K562 (cell line): ENCODE results near the gene PSMD14. TPM values are rescaled to one million over a fixed set of nuclear protein-coding genes. Genes with fewer than 3 reads are reported as not detected.
A peak's percentile ranks its signal among the peaks of the same experiment; 100 is the strongest.

Source experiments
- ATAC-seq: fragments of 200-7000 bp; cut with Tn5 transposase; 3 replicates; pipeline ENCODE4 v1.9.1; 2020; ENCODE audit warnings: moderate library complexity
- BruUV-seq: library from RNA; stranded (reverse); fragments of 400-500 nt; replicated peaks from 2 replicates; lab custom pipeline; 2021; lab: Mats Ljungman, UMichigan
- CTCF ChIA-PET: fragments of 300-600 bp; formaldehyde crosslinking; extraction: SDS; loops from one replicate; lab custom pipeline; 2021; ENCODE audit warnings: low intra/inter-chr PET ratio; lab: Yijun Ruan, JAX
- POLR2A ChIA-PET: fragments of 300-600, 350-650 bp; sonication (Branson Sonifier 250); formaldehyde crosslinking; extraction: SDS; loops from one replicate; lab custom pipeline; 2021; ENCODE audit warnings: antibody characterized with exemption, inconsistent platforms; lab: Yijun Ruan, JAX
- DNase-seq, 4 experiments: peaks; one replicate each; pipeline versions ENCODE4 v3.0.0 to v3.0.0-alpha.2; 2011 to 2018; ENCODE audit warnings: low spot score in 3 of 4, mixed read lengths in 3 of 4; ENCODE audit errors: extremely low read depth in 1 of 4
- FAIRE-seq: peaks from 2 replicates; lab custom pipeline; 2011; peaks lifted over from hg19 to GRCh38; lab: Jason Lieb, UNC
- H2AFZ ChIP-seq: 2 replicates; pipeline ENCODE4 v1.6.0; 2011; ENCODE audit warnings: low read depth, low read length, control low read depth, inconsistent platforms
- H3K27ac ChIP-seq: fragments of 200-600 bp; 3 replicates; pipeline ENCODE4 v1.8.0; 2011; ENCODE audit warnings: low read depth, mild to moderate bottlenecking, control low read depth, inconsistent platforms, low read length, moderate library complexity, mixed read lengths; ENCODE audit errors: extremely low read depth
- H3K27me3 ChIP-seq, 2 experiments: fragments of 300-600 bp in 1 of 2; 2 replicates in 1 of 2; 3 replicates in 1 of 2; pipeline versions ENCODE4 v1.6.0 to v1.8.0; 2011; ENCODE audit warnings: inconsistent platforms in 2 of 2, low read length in 2 of 2, mild to moderate bottlenecking in 1 of 2, mixed read lengths in 1 of 2, moderate library complexity in 1 of 2; ENCODE audit not compliant: control insufficient read depth in 2 of 2, insufficient read depth in 2 of 2
- H3K36me3 ChIP-seq: fragments of 300-600 bp; 3 replicates; pipeline ENCODE4 v1.8.0; 2011; ENCODE audit warnings: mild to moderate bottlenecking, low read length, inconsistent platforms; ENCODE audit not compliant: control insufficient read depth, insufficient read depth
- H3K4me1 ChIP-seq, 2 experiments: fragments of 200-600 bp in 1 of 2; replicated peaks in 1 of 2; 2 replicates in 1 of 2; 3 replicates in 1 of 2; pipeline versions ENCODE4 v1.5.1 to v1.8.0; 2011; ENCODE audit warnings: inconsistent platforms in 2 of 2, low read length in 2 of 2, mild to moderate bottlenecking in 1 of 2, mixed read lengths in 1 of 2, moderate library complexity in 1 of 2; ENCODE audit not compliant: control insufficient read depth in 2 of 2, insufficient read depth in 2 of 2
- H3K4me2 ChIP-seq: 2 replicates; pipeline ENCODE4 v1.6.1; 2011; ENCODE audit warnings: low read length, control low read depth, inconsistent platforms, mixed read lengths; ENCODE audit not compliant: insufficient read depth
- H3K4me3 ChIP-seq: fragments of 200-600 bp; sonication (generic), shearing (Covaris generic); 2 replicates; pipeline ENCODE4 v1.5.1; 2016; ENCODE audit warnings: control low read depth, inconsistent platforms
- H3K79me2 ChIP-seq: fragments of 200-600 bp; 3 replicates; pipeline ENCODE4 v1.8.0; 2011; ENCODE audit warnings: low read length, inconsistent platforms; ENCODE audit not compliant: control insufficient read depth, insufficient read depth
- H3K9ac ChIP-seq, 2 experiments: 2 replicates each; pipeline versions ENCODE4 v1.6.0 to v1.6.1; 2011; ENCODE audit warnings: low read depth in 2 of 2, low read length in 2 of 2, control low read depth in 1 of 2, inconsistent platforms in 1 of 2, mild to moderate bottlenecking in 1 of 2, mixed read lengths in 1 of 2; ENCODE audit not compliant: insufficient read depth in 1 of 2
- H3K9me1 ChIP-seq: one replicate; pipeline ENCODE4 v1.6.0; 2011; ENCODE audit warnings: inconsistent platforms, mild to moderate bottlenecking, low read length, moderate library complexity; ENCODE audit not compliant: control insufficient read depth, insufficient read depth
- H3K9me3 ChIP-seq: replicated peaks from 2 replicates; pipeline ENCODE4 v1.5.1; 2011; ENCODE audit warnings: low read depth, low read length, inconsistent platforms; ENCODE audit not compliant: control insufficient read depth, insufficient read depth
- H4K20me1 ChIP-seq: replicated peaks from 2 replicates; pipeline ENCODE4 v1.6.1; 2011; ENCODE audit warnings: low read length, inconsistent platforms, mixed read lengths; ENCODE audit not compliant: control insufficient read depth, insufficient read depth
- CEBPB ChIP-seq: fragments of 450-650 bp; IDR thresholded peaks from 2 replicates; pipeline ENCODE4 v1.6.1; 2016; ENCODE audit warnings: missing genetic modification characterization, missing compliant biosample characterization
- CEBPG ChIP-seq, 3 experiments: fragments of 200-800 bp in 1 of 3; sonication (Bioruptor generic) in 1 of 3; sonication (generic) in 1 of 3; formaldehyde crosslinking in 1 of 3; IDR thresholded peaks in 2 of 3; conservative IDR thresholded peaks in 1 of 3; 2 replicates each; pipeline versions ENCODE4 v1.6.1 to v1.8.0; 2016 to 2022; ENCODE audit warnings: missing compliant biosample characterization in 2 of 3, missing genetic modification characterization in 2 of 3, mild to moderate bottlenecking in 1 of 3, missing genetic modification reagents in 1 of 3
- FOXA3 ChIP-seq, 2 experiments: fragments of 450-650 bp in 1 of 2; sonication (generic) in 1 of 2; formaldehyde crosslinking; IDR thresholded peaks in 1 of 2; conservative IDR thresholded peaks in 1 of 2; 2 replicates each; pipeline versions ENCODE4 v1.4.0 to v1.8.0; 2020 to 2022; ENCODE audit warnings: mild to moderate bottlenecking in 2 of 2, missing genetic modification reagents in 1 of 2
- GTF2F1 ChIP-seq: IDR thresholded peaks from 2 replicates; pipeline ENCODE4 v1.6.1; 2011; ENCODE audit warnings: low read depth, low read length, improper control_type of control experiment
- JUNB ChIP-seq: fragments of 450-650 bp; formaldehyde crosslinking; conservative IDR thresholded peaks from 2 replicates; pipeline ENCODE4 v1.4.0; 2020; ENCODE audit warnings: mild to moderate bottlenecking
- MXI1 ChIP-seq: IDR thresholded peaks from 2 replicates; pipeline ENCODE4 v1.6.1; 2011; ENCODE audit warnings: low read depth, mild to moderate bottlenecking, improper control_type of control experiment, low read length
- PCBP1 ChIP-seq: fragments of 200-400 bp; formaldehyde crosslinking; IDR thresholded peaks from 2 replicates; pipeline ENCODE4 v1.6.1; 2018; ENCODE audit warnings: mild to moderate bottlenecking, low read depth, low read length; ENCODE audit not compliant: poor library complexity, severe bottlenecking
- RCOR1 ChIP-seq, 2 experiments: IDR thresholded peaks; 2 replicates each; pipeline ENCODE4 v1.6.1; 2012; ENCODE audit warnings: low read depth in 2 of 2, low read length in 2 of 2, borderline replicate concordance in 1 of 2, improper control_type of control experiment in 1 of 2
- RFX7 ChIP-seq: fragments of 250-450 bp; sonication (Bioruptor Pico); IDR thresholded peaks from 2 replicates; pipeline ENCODE4 v1.5.1; 2021; ENCODE audit warnings: mild to moderate bottlenecking
- SIX5 ChIP-seq, 2 experiments: IDR thresholded peaks; 2 replicates each; pipeline ENCODE4 v1.6.1; 2011; ENCODE audit warnings: low read length in 2 of 2, borderline replicate concordance in 1 of 2, low read depth in 1 of 2, mild to moderate bottlenecking in 1 of 2, moderate library complexity in 1 of 2; ENCODE audit not compliant: insufficient read depth in 1 of 2
- THRAP3 ChIP-seq: fragments of 450-650 bp; IDR thresholded peaks from 2 replicates; pipeline ENCODE4 v1.6.1; 2016; ENCODE audit warnings: mild to moderate bottlenecking, inconsistent platforms, borderline replicate concordance
- WHSC1 ChIP-seq: IDR thresholded peaks from one replicate; pipeline ENCODE4 v1.6.1; 2012; ENCODE audit warnings: low read length, control low read depth, inconsistent platforms
- ZSCAN32 ChIP-seq: fragments of 450-650 bp; formaldehyde crosslinking; IDR thresholded peaks from 2 replicates; pipeline ENCODE4 v1.4.0; 2020; ENCODE audit warnings: mild to moderate bottlenecking, moderate library complexity
- WGBS: fragments of 100-300 bp; shearing (Covaris generic); methylation state at CpG from one replicate; pipeline ENCODE4 v1.1.6; 2016; ENCODE audit warnings: low coverage, mixed read lengths; ENCODE audit not compliant: insufficient coverage; ENCODE audit errors: missing lambda C conversion rate; 5-methylcytosine and 5-hydroxymethylcytosine counted together
- in situ Hi-C: fragments of 300-500 bp; cut with MboI; formaldehyde crosslinking; loops from 4 replicates; pipeline ENCODE4 v1.15.0; 2018; ENCODE audit warnings: inconsistent platforms, mixed read lengths
- intact Hi-C: fragments of 100-400 bp; cut with micrococcal nuclease; formaldehyde crosslinking; loops from 2 replicates; pipeline ENCODE4 v1.14.2; 2022
- polyA plus RNA-seq, 8 experiments: library from polyadenylated mRNA; depleted of rRNA in 4 of 8; stranded (reverse) in 5 of 8; unstranded in 3 of 8; fragments of >200 nt; fragmentation: Nextera tagmentation in 2 of 8; fragmentation: Illumina TruSeq in 1 of 8; extraction: Ambion mirVana in 2 of 8; extraction: Trizol in 1 of 8; gene quantifications; 2 replicates each; pipeline versions ENCODE4 v1.2.1 to v1.2.3, GENCODE V29; 2011 to 2014; ENCODE audit warnings: inconsistent platforms in 1 of 8, missing spikeins in 1 of 8
- total RNA-seq, 7 experiments: library from RNA; depleted of rRNA in 6 of 7; stranded (reverse); fragments of >200 nt in 6 of 7; fragmentation: Illumina TruSeq in 2 of 7; extraction: Trizol in 2 of 7; gene quantifications; 2 replicates each; pipeline versions ENCODE4 v1.2.1 to v1.2.3, GENCODE V29; 2011 to 2021; ENCODE audit warnings: low replicate concordance in 1 of 7
- TF ChIP-seq, protein P1 (sequence below): conservative IDR thresholded peaks from 2 replicates; pipeline ENCODE4 v1.6.1; 2011; ENCODE audit warnings: low read depth, mild to moderate bottlenecking, low read length; ENCODE audit not compliant: control insufficient read depth
- TF ChIP-seq, protein P2 (sequence below): fragments of 250-450 bp; sonication (Bioruptor Pico); IDR thresholded peaks from 2 replicates; pipeline ENCODE4 v1.8.0; 2022; ENCODE audit warnings: moderate library complexity, mild to moderate bottlenecking, inconsistent platforms
- TF ChIP-seq, protein P3 (sequence below): fragments of 450-650 bp; IDR thresholded peaks from 2 replicates; pipeline ENCODE4 v1.6.1; 2016; ENCODE audit warnings: missing biosample characterization, missing genetic modification characterization
- TF ChIP-seq, protein P4 (sequence below): fragments of 250-450 bp; sonication (Bioruptor Pico); IDR thresholded peaks from 2 replicates; pipeline ENCODE4 v1.4.0; 2020; ENCODE audit warnings: borderline replicate concordance

PSMD14 gene
- total and polyA plus RNA-seq, 9 of the 15 experiments (the other 6 are each of a cell fraction or from before 2014, with no cell fraction given), result 151 to 515 (median 228) TPM

DNA sequence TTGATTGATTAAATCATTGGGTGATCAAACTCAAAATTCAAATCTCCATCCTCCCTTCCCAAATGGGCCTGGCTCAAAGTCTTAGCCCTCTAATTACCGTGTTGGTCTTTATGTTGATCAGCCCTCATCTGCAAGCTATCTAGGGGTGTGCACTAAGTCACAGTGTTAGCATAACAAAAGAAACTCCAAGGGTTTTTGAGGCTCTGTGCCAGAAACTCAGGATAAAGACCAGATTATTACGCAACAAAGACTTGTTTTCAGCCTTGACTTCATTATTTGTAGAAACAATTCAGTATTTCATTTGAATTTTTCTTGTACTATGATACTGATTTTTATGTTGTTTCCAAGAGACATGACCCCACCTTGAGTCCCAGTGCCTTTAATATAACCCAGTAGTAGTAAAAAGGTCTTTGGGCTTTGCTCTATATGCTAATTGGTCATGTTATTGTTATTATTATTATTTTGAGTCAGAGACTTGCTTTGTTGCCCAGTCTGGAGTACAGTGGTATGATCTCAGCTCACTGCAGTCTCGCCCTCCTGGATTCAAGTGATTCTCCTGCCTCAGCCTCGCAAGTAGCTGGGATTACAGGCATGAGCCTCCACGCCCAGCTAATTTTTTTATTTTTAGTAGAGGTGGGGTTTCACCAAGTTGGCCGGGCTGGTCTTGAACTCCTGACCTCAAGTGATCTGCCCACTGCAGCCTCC lies 13.9 kb downstream of the PSMD14 start:
- 95% methylated on average over 6 of the region's 6 CpGs for WGBS
- H3K4me2 ChIP-seq, result no peak overlapping the region
- no peaks in the 10 kb centered on the region for H3K4me1 ChIP-seq
- DNase-seq (no peak), ATAC-seq (no peak; the same call in 2 of the 3 replicates), FAIRE-seq (no peak)
- H3K27me3 ChIP-seq, result no peaks in the 10 kb centered on the region
- no peak overlapping the region for H3K27ac ChIP-seq
- H3K4me3 ChIP-seq, result no peak overlapping the region
- BruUV-seq, result no TSS peak
- ChIA-PET POLR2A (interaction anchor here (1.8 to 3.0 kb wide), 2 partner anchors 10 to 12 kb away, joined by 3 to 11 read pairs; no protein-coding TSS in a partner anchor), CTCF (no interaction called here)
- H3K9ac ChIP-seq, result no peak overlapping the region
- in situ Hi-C loops (no loop called here), intact Hi-C loops (no loop called here)
- no peak overlapping the region for H2AFZ ChIP-seq
- H3K9me3 ChIP-seq, result no peaks in the 10 kb centered on the region
- peaks cover 91% of the 10 kb centered on the region for H3K36me3 ChIP-seq
- H3K79me2 ChIP-seq, result peaks cover 91% of the 10 kb centered on the region
- no peaks in the 10 kb centered on the region for H4K20me1 ChIP-seq
- no peaks in the 10 kb centered on the region for H3K9me1 ChIP-seq
- TF ChIP-seq GTF2F1 (no peak), FOXA3 (CRISPR knock-in tag; conservative IDR thresholded peaks at IDR 0.05 in 1 of 2, IDR thresholded peaks at IDR 0.05 in 1 of 2) (no peak), ZSCAN32 (no peak), PCBP1 (no peak), MXI1 (no peak), SIX5 (IDR thresholded peaks at IDR 0.05; ENCODE audit: borderline replicate concordance in 1 of 2, insufficient read depth in 1 of 2, low read depth in 1 of 2, low read length in 2 of 2) (no peak), JUNB (no peak), RCOR1 (IDR thresholded peaks at IDR 0.05; ENCODE audit: borderline replicate concordance in 1 of 2, low read depth in 2 of 2, low read length in 2 of 2) (no peak), CEBPG (CRISPR knock-in tag; IDR thresholded peaks at IDR 0.05) (0 out of 2 replicates have a peak, but pooled peaks have one; percentile 37), CEBPG (tag; conservative IDR thresholded peaks at IDR 0.05 in 1 of 2, IDR thresholded peaks at IDR 0.05 in 1 of 2) (peak; percentile 59 to 94), THRAP3 (no peak), CEBPB (tag) (peak; percentile 92), RFX7 (CRISPR knock-in tag) (no peak), WHSC1 (no peak)
- TF ChIP-seq, protein P1, sequence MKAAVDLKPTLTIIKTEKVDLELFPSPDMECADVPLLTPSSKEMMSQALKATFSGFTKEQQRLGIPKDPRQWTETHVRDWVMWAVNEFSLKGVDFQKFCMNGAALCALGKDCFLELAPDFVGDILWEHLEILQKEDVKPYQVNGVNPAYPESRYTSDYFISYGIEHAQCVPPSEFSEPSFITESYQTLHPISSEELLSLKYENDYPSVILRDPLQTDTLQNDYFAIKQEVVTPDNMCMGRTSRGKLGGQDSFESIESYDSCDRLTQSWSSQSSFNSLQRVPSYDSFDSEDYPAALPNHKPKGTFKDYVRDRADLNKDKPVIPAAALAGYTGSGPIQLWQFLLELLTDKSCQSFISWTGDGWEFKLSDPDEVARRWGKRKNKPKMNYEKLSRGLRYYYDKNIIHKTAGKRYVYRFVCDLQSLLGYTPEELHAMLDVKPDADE, result no peak
- TF ChIP-seq, protein P2, sequence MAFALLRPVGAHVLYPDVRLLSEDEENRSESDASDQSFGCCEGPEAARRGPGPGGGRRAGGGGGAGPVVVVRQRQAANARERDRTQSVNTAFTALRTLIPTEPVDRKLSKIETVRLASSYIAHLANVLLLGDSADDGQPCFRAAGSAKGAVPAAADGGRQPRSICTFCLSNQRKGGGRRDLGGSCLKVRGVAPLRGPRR (CRISPR knock-in tag), result no peak
- TF ChIP-seq, protein P3, sequence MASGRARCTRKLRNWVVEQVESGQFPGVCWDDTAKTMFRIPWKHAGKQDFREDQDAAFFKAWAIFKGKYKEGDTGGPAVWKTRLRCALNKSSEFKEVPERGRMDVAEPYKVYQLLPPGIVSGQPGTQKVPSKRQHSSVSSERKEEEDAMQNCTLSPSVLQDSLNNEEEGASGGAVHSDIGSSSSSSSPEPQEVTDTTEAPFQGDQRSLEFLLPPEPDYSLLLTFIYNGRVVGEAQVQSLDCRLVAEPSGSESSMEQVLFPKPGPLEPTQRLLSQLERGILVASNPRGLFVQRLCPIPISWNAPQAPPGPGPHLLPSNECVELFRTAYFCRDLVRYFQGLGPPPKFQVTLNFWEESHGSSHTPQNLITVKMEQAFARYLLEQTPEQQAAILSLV (tag), result peak; percentile 55; the same call in 1 of the 2 replicates
- TF ChIP-seq, protein P4, sequence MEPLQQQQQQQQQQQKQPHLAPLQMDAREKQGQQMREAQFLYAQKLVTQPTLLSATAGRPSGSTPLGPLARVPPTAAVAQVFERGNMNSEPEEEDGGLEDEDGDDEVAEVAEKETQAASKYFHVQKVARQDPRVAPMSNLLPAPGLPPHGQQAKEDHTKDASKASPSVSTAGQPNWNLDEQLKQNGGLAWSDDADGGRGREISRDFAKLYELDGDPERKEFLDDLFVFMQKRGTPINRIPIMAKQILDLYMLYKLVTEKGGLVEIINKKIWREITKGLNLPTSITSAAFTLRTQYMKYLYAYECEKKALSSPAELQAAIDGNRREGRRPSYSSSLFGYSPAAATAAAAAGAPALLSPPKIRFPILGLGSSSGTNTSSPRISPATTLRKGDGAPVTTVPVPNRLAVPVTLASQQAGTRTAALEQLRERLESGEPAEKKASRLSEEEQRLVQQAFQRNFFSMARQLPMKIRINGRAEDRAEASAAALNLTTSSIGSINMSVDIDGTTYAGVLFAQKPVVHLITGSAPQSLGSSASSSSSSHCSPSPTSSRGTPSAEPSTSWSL (CRISPR knock-in tag), result no peak
